ENCODE results near the gene DMTF1. TPM values are rescaled to one million over a fixed set of nuclear protein-coding genes. Genes with fewer than 3 reads are reported as not detected.
"Not testable (repeated sequence)": the region's sequence is repeated elsewhere in the genome, so short reads cannot be mapped to it uniquely, and the experiment has no call there.

DMTF1 gene
- total and polyA plus RNA-seq, 2 donors from 2014 or later: 23.6 to 88.6 TPM

DNA sequence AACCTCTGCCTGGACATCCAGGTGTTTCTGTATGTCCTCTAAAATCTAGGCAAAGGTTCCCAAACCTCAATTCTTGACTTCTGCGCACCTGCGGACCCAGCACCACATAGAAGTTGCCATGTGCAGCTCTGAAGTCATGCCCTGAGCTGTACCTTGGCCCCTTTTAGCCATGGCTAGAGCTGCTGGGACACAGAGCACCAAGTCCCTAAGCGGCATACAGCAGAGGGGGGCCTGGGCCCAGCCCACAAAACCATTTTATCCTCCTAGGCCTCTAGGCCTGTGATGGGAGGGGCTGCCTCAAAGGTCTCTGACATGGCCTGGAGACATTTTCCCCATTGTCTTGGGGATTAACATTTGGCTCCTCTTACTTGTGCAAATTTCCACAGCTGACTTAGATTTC is 52.7 kb downstream of the DMTF1 start:
- Histone ChIP-seq H3K9me3 (ENCODE audit: control insufficient read depth in 2 of 3, insufficient read depth in 1 of 3, low read length in 3 of 3) (peaks cover 0 to 17% (median 2%) of the 10 kb centered on the region in 3 donors), H3K4me3 (ENCODE audit: low read length in 3 of 3) (no peak overlapping the region), H3K9ac (ENCODE audit: low read length in 3 of 3) (no peak overlapping the region), H3K27me3 (ENCODE audit: control insufficient read depth, insufficient read depth, low read length) (no peaks in the 10 kb centered on the region), H3K27ac (ENCODE audit: low read depth in 2 of 2, low read length in 2 of 2) (no peak overlapping the region), H3K4me1 (ENCODE audit: control insufficient read depth in 2 of 3, insufficient read depth in 2 of 3, low read depth in 1 of 3, low read length in 3 of 3) (peaks cover 0 to 20% (median 11%) of the 10 kb centered on the region in 3 donors), H3K36me3 (ENCODE audit: control insufficient read depth in 2 of 3, insufficient read depth in 3 of 3, low read length in 3 of 3) (no peaks in the 10 kb centered on the region)
- TF ChIP-seq, protein P1, sequence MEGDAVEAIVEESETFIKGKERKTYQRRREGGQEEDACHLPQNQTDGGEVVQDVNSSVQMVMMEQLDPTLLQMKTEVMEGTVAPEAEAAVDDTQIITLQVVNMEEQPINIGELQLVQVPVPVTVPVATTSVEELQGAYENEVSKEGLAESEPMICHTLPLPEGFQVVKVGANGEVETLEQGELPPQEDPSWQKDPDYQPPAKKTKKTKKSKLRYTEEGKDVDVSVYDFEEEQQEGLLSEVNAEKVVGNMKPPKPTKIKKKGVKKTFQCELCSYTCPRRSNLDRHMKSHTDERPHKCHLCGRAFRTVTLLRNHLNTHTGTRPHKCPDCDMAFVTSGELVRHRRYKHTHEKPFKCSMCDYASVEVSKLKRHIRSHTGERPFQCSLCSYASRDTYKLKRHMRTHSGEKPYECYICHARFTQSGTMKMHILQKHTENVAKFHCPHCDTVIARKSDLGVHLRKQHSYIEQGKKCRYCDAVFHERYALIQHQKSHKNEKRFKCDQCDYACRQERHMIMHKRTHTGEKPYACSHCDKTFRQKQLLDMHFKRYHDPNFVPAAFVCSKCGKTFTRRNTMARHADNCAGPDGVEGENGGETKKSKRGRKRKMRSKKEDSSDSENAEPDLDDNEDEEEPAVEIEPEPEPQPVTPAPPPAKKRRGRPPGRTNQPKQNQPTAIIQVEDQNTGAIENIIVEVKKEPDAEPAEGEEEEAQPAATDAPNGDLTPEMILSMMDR (IDR thresholded peaks at IDR 0.05; ENCODE audit: borderline replicate concordance, extremely low read depth, insufficient read depth): no peak
- intact Hi-C loops (cut with DNase I): no loop called here
- no peak for FAIRE-seq
- no peak for DNase-seq

DNA sequence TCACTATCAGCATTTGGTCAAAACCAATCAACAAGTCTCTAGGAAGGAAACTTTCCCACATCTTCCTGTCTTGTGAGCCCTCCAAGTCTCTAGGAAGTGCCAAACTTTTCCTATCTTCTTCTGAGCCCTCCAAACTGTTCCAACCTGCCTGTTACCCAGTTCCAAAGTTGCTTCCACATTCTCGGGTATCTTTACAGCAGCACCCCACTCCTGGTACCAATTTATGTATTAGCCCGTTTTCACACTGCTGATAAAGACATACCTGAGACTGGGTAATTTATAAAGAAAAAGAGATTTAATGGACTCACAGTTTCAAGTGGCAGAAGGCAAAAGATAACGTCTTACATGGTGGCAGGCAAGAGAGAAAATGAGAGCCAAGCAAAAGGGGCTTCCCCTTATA is 53.4 kb downstream of the DMTF1 start:
- H3K9me3 ChIP-seq (ENCODE audit: control insufficient read depth in 2 of 3, insufficient read depth in 1 of 3, low read length in 3 of 3): peaks cover 0 to 17% (median 2%) of the 10 kb centered on the region in 3 donors
- FAIRE-seq: not testable (repeated sequence)

DNA sequence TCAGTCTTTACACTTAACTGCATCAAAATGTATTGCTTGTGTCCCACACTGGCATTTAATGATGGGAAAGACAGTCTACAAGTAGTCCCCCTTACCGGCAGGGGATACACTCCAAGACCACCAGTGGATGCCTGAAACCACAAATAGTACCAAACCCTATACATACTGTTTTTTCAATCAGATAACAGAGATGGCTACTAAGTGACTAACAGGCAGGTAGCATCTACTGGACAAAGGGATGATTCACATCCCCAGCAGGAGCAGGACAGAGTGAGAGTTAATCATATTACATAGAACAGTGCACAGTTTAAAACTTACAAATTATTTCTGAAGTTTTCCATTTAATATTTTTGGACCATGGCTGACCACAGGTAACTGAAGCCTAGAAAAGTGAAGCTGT is 54.1 kb downstream of the DMTF1 start:
- intact Hi-C loops (cut with DNase I): no loop called here
- no peaks in the 10 kb centered on the region for H3K36me3 ChIP-seq (ENCODE audit: control insufficient read depth in 2 of 3, insufficient read depth in 3 of 3, low read length in 3 of 3)
- H3K27me3 ChIP-seq (ENCODE audit: control insufficient read depth, insufficient read depth, low read length): no peaks in the 10 kb centered on the region
- FAIRE-seq (no peak), DNase-seq (no peak)
- peaks cover 0 to 20% (median 17%) of the 10 kb centered on the region in 3 donors for H3K4me1 ChIP-seq (ENCODE audit: control insufficient read depth in 2 of 3, insufficient read depth in 2 of 3, low read depth in 1 of 3, low read length in 3 of 3)
- no peak overlapping the region for H3K27ac ChIP-seq (ENCODE audit: low read depth in 2 of 2, low read length in 2 of 2)
- H3K9ac ChIP-seq (ENCODE audit: low read length in 3 of 3): no peak overlapping the region
- H3K9me3 ChIP-seq (ENCODE audit: control insufficient read depth in 2 of 3, insufficient read depth in 1 of 3, low read length in 3 of 3): peaks cover 0 to 17% (median 2%) of the 10 kb centered on the region in 3 donors
- TF ChIP-seq, protein P1 (IDR thresholded peaks at IDR 0.05; ENCODE audit: borderline replicate concordance, extremely low read depth, insufficient read depth): no peak
- H3K4me3 ChIP-seq (ENCODE audit: low read length in 3 of 3): no peak overlapping the region

More for the DNA sequence above, 53.4 kb downstream of the DMTF1 start:
- H3K4me3 ChIP-seq (ENCODE audit: low read length in 3 of 3); intact Hi-C loops (cut with DNase I); H3K27me3 ChIP-seq (ENCODE audit: control insufficient read depth, insufficient read depth, low read length); DNase-seq; H3K9ac ChIP-seq (ENCODE audit: low read length in 3 of 3); H3K36me3 ChIP-seq (ENCODE audit: control insufficient read depth in 2 of 3, insufficient read depth in 3 of 3, low read length in 3 of 3); H3K27ac ChIP-seq (ENCODE audit: low read depth in 2 of 2, low read length in 2 of 2): not testable (repeated sequence)
- H3K4me1 ChIP-seq (ENCODE audit: control insufficient read depth in 2 of 3, insufficient read depth in 2 of 3, low read depth in 1 of 3, low read length in 3 of 3): peaks cover 0 to 24% (median 13%) of the 10 kb centered on the region in 3 donors

DNA sequence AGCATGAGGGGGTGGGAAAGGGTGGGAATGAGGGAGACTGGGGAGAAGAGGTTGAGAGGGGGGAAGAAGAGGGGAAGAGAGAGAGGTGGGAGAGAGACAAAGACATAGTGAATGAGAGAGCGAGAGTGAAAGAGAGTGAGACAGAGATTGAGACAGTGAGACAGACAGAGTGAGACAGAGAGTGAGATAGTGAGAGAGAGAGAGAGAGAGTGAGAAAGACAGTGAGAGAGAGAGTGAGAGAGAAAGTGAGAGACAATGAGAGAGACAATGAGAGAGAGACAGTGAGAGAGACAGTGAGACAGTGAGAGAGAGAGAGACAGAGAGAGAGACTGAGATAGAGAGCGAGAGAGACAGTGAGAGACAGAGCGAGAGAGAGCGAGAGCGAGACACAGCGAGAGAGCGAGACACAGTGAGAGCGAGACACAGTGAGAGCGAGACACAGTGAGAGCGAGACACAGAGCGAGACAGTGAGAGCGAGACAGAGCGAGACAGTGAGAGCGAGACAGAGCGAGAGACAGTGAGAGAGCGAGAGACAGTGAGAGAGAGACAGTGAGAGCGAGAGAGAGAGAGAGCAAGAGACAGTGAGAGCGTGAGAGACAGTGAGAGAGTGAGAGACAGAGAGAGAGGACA is 57.2 kb downstream of the DMTF1 start:
- Histone ChIP-seq H3K27ac (ENCODE audit: low read depth in 2 of 2, low read length in 2 of 2) (no peak overlapping the region), H3K9me3 (ENCODE audit: control insufficient read depth in 2 of 3, insufficient read depth in 1 of 3, low read length in 3 of 3) (peaks cover 0 to 17% (median 2%) of the 10 kb centered on the region in 3 donors), H3K9ac (ENCODE audit: low read length in 3 of 3) (no peak overlapping the region), H3K4me1 (ENCODE audit: control insufficient read depth in 2 of 3, insufficient read depth in 2 of 3, low read depth in 1 of 3, low read length in 3 of 3) (peaks cover 0 to 14% (median 7%) of the 10 kb centered on the region in 3 donors), H3K4me3 (ENCODE audit: low read length in 3 of 3) (no peak overlapping the region), H3K36me3 (ENCODE audit: control insufficient read depth in 2 of 3, insufficient read depth in 3 of 3, low read length in 3 of 3) (no peaks in the 10 kb centered on the region), H3K27me3 (ENCODE audit: control insufficient read depth, insufficient read depth, low read length) (no peaks in the 10 kb centered on the region)
- DNase-seq: no peak
- FAIRE-seq: no peak
- intact Hi-C loops (cut with DNase I): no loop called here
- TF ChIP-seq, protein P1 (IDR thresholded peaks at IDR 0.05; ENCODE audit: borderline replicate concordance, extremely low read depth, insufficient read depth): no peak

All from kidney (tissue), 14 donors.